Activated CD8-positive, alpha-beta memory T cell treated with anti-CD3 and anti-CD28 coated beads, Interleukin-2, amount 50 U/mL, for 48 hours (primary cell): ENCODE results near the gene DTNA.

Experiments
- DNase-seq: peaks from one replicate; pipeline ENCODE4 v3.0.0-alpha.2; 2020

DTNA gene

DNA sequence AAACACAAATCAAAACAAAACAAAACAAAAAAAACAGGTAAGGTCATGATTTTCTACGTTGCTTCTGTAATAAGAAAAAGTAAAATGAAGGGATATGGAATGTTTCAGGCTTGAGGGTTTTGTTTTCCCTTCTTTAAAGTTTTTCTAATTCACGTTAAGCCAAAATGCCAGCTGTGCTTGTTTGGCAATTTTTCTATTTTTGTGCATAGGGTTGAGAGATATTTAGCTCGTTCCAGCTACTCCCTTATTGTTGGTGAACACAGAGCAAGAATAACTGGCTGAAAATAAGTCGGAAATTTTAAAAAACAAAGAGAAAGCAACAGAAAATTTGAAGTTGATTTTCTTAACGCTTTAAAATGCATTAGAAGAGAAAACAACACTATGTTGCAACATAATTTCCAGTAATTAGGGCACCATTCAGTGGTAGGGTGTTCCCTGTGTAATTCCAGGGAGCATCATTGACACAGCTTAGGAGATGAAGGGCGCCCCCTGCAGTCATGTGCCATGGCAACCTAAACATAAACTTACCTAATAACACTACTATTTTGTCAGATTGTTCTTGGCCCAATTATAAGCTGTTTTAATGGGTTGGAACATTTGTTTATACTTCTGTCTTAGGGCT lies 99.5 kb downstream of the DTNA start:
- no peak for DNase-seq

DNA sequence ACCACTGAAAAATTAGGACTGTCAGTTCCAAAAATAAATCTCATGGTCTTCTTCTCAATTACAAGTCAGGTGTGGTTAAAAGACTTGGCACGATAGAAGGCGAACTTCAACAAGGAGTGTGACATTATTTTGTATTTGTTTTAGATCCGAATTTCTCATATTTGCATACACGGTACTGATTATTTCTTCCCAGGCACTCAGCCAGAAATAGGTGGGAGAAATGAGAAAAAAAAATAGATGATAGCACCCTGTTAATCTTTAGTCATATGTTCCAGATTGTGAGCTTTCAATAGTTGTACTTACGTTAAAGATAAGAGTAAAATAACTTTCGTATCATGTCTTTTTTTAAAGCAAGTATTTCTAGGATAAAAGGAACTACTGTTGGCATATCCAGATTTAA lies 106.1 kb downstream of the DTNA start:
- no peak for DNase-seq

DNA sequence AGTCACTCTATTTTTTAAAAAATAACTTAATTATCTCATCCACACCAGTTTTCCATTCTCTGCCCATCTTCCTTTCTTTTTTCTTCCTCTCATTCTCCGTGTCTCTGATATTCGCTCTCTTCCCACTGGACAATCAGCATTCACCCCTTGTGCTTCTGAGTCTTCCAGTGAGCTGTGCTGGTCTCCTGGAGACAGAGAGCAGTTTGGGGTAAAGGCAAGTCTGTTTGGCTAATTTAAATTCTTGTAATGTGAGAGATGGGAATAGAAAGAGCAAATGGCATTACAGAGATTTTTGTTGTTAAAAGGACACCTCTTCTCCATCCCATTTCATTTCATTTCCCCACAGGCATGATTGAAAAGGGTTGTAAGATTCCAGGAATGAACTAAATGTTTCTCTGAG lies 107.5 kb downstream of the DTNA start:
- no peak for DNase-seq

DNA sequence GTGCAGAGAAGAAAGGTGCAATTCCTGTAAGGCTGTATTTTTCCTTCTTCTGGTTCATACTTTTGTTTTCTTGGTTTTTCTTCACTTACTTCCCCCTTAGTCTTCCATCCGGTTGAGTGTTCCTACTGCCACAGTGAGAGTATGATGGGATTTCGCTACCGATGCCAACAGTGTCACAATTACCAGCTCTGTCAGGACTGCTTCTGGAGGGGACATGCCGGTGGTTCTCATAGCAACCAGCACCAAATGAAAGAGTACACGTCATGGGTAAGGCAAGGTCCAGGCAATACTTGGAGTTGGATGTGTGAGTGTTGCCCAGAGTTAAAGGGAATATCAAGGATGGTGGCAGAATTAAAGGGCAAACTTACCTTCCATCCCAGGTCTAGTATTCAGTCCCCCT lies 108.0 kb downstream of the DTNA start:
- no peak for DNase-seq

DNA sequence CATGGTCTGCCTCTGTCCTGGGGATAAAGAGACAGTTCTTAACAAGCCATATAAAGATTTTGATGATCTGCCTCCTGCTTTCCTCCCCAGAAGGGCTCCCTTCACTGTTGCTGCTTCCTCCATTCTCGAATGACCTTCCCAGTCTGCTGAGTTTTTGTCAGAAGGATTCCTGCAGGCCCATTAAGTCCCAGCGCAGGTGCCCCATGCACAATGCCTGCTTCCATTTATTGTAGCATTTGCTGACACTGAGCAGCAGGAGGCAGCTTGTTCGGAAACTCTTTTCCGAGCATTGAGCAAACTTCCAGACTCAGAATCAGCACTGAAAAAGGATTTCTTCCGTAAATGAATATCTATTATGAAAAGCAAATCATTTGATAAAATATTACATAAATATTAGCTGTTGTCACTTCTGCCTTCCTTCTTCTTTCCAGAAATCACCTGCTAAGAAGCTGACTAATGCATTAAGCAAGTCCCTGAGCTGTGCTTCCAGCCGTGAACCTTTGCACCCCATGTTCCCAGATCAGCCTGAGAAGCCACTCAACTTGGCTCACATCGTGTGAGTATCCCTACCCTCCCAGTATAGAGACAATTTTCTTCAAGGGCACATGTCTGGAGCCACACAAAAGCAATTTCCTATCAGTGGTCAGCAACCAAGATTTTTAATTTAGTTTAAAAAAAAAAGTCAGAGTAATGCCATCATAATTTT lies 110.4 kb downstream of the DTNA start:
- no peak for DNase-seq

DNA sequence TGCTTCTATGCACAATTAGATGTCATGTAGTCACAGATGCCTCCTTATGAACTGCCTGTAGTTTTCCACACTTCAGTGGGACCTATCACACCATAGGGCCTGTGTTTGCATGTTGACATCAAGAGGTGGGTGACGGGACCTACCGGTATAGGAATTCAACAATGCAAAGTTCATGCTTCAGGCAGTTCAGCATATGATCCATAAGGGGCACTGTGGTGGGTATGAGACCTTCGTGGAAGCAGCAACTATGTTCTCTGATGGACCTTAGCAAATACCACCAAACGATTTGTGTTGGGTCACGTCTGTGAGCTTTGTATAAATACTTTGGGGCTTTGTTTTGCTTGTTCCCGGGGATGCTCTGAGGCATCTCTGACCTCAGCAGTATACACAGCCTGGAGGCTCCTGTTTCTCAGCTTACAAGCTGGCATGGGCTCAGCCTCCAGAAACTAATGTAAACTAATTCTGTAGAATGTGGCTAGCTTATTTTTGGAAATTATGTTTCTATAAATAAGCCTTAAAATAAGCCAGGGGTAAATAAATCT lies 111.6 kb downstream of the DTNA start:
- DNase-seq: no peak

DNA sequence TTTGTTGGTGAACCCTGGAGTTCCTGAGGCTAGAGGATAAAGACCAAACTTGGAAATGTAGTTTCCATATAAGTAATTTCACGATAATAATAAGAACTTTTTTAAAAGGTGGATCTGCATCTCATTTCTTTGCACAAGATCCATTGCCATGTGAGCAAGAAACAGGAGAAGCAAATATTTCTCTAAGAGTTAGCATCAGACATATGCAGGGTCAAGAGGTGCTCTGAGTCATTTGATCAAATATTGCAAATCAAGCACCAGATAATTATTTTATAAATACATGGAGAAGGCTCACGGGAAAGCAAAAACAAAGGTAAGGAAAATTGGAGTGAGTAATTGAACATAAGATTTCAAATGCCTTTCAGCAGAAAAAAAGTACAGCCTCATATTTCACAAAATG lies 118.0 kb downstream of the DTNA start:
- no peak for DNase-seq

- no peak for DNase-seq
Observed at GRCh38 chr18:34834897-34835296, 124.8 kb downstream of the DTNA start.

DNA sequence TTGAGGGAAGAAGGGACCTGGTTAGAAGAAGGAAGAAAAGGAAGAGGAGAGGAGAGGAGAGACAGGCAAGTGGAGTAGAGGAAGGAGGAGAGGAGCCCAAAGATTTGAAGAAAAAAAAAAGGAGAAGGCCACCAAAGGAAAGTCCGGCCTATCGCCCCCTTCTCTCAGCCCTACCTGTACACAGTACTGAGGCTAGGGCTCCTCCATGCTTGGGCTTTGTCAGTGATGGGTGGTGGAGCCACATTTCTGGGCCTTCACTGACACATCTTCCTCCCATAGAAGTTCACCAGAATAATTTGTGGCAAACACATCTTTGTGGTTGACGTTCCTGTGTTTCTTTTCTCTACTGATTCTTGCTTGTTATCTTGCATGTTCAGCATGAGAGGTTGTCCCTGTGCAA lies 125.4 kb downstream of the DTNA start:
- DNase-seq: no peak

DNA sequence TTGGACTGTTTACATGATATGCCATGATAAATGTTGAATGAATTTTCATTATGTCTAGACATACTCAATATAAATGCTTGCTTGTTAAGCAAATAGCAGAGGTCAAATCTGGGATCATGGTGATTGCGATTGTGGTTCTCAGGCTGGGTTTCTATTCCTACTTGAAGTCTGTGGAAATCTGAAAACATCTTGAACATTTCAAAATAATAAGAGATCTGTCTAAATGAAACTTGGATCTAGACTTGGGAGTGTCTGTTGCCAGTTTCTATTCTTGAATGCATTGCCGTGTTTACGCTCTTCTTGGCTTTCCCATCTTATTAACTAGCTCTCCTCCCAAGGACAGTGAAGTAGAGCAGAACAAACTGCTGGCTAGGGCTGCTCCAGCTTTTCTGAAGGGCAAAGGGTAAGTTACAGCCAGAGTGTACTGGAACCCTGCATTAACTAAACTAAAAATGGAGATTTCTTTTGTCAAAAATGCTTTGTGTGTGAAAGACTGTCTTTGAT lies 127.7 kb downstream of the DTNA start:
- no peak for DNase-seq

DNA sequence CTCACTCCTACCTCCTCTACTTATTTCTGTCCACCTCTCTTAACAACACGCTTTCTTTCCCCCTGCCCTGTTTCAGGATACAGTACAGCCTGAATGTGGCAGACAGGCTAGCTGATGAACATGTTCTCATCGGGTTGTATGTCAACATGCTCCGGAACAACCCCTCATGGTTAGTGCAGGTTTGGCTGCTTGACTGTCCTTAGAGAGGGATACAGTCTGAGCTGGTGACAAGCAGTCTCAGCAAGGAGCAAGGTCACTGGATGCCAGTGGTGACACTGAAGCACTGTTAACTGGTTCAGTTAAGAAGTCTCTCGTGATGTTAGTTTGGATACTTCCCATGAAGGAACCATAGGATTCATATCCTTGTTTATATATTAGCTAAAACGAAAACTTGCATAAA lies 128.6 kb downstream of the DTNA start:
- DNase-seq: no peak

- DNase-seq: no peak
Observed at GRCh38 chr18:34840256-34840826, 130.2 kb downstream of the DTNA start.

GRCh38 chr18:34841891-34842290 lies 131.8 kb downstream of the DTNA start:
- no peak for DNase-seq

DNA sequence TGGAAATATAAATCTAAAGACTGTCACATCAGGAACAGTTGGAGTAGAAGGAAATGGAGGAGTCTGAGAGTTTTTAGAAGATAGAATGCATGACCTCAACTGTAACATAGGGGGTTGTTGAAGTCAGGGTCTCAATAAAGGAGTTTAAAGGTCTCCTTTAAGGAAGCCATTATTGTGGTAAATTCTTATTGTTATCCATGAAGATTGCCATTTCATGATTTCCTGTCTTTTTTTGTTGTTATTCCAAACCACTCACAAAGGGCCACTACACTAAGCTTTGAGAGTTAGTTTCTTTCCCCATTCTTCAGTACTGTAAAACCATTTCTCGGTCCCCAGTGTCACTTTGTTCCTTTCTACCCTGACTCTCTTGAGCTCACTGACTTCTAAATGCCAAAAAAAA lies 134.0 kb downstream of the DTNA start:
- DNase-seq: no peak

GRCh38 chr18:34844732-34845459 lies 134.8 kb downstream of the DTNA start:
- no peak for DNase-seq

GRCh38 chr18:34847408-34847807 lies 137.3 kb downstream of the DTNA start:
- DNase-seq: no peak

DNA sequence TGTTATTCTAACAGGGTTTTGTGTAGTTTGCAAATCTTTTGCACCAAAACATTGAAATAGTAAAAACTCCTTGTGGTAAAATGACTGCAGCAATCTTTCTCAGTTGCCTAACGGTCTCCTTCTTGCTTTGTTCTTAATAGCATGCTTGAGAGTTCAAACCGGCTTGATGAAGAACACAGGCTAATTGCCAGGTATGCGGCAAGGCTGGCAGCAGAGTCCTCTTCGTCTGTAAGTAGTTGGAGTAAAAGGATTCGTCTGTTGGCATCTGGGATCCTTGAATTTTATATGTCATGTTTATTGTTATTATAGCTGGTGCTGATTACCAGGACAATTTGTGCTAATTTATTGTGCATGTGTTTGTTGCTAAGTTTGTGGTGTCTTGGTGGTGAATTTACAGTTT lies 138.1 kb downstream of the DTNA start:
- no peak for DNase-seq

DNA sequence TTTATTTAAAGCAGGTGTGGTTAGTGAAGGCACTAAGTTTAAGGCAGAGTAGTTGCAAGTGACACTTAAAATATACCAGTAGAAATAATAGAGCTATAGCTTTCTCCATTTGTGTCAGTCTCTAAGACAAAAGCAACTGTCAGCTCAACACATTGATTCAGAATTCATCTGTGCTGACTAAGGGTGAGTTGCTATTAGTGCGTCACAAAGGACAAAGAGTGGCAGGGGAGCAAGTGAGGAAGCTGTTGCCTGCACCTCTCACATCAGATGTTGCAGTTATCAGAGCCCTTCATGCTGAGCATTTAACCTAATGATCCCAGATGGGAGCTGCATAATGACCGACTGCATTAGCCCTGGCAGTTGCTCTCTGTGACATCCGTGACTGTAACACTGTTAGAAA lies 138.6 kb downstream of the DTNA start:
- no peak for DNase-seq

- DNase-seq: no peak
Observed at GRCh38 chr18:34857320-34857719, 147.2 kb downstream of the DTNA start.

- DNase-seq: no peak
Observed at GRCh38 chr18:34858188-34858587, 148.1 kb downstream of the DTNA start.

DNA sequence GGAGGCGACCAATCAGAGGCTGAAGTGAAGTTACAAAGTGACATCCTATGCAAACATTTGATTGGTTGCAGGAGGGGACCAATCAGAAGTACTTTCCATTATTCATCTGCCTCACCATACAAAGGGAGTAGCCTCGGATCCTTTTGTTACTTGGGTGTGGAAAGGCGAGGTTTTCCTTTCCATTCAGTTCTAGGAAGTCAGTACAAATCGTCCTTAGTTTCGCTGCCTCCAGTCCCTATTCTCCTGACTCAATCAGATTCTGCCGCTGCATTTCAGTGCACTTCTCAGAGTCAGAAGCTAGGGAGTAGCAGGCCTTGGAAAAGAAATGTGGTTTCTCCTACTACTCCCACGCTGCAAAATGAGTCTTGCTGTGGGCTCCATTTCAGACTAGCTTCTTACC lies 149.4 kb downstream of the DTNA start:
- no peak for DNase-seq

DNA sequence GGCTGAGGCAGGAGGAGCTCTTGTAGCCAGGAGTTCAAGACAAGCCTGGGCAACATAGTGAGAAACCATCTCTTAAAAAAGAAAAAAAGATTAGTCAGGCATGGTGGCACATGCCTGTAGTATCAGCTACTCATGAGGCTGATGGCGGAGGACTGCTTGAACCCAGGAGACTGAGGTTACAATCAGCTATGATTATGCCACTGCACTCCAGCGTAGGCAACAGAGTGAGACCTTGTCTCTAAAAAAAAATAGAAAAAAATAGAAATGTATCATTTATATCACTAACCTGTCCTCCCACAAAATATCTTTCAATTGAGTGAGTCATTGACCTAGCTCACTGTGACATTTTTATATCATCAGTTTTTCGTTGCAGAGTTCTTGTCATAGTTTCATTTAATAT lies 152.5 kb downstream of the DTNA start:
- no peak for DNase-seq

DNA sequence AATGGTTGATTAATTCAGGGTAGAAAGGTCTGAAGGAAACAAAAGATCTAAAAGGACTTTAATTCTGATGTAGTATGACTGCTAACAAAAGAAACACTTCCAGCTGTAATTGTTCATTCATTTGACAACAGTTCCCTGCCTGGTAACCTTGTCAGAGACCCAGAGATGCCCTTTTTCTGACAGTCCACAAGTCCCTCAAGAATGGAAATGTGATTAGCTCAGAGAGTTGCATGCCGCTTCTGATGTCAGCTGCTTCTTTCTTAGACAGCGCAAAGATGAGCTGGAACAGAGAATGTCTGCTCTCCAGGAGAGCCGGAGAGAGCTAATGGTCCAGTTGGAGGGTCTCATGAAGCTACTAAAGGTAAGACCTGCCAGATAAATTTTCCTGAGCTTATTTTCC lies 153.6 kb downstream of the DTNA start:
- DNase-seq: no peak
